Motor neuron (in vitro differentiated cells): ENCODE results near the gene IQCH. TPM values are rescaled to one million over a fixed set of nuclear protein-coding genes. Genes with fewer than 3 reads are reported as not detected.

Source experiments
- ATAC-seq, 8 experiments: fragments of 200-7000 bp; cut with Tn5 transposase; replicated peaks in 6 of 8; 2 replicates each; pipeline ENCODE4 v1.8.0; 2021; ENCODE audit warnings: mild to moderate bottlenecking in 8 of 8, moderate library complexity in 8 of 8
- H3K27ac ChIP-seq, 2 donors: fragments of 250-450 bp; sonication (Bioruptor Pico); 2 replicates each; pipeline ENCODE4 v1.9.0; 2021; ENCODE audit warnings: antibody characterized with exemption in 2 of 2, mild to moderate bottlenecking in 2 of 2, moderate library complexity in 1 of 2
- H3K4me1 ChIP-seq, 2 donors: fragments of 250-450 bp; sonication (Bioruptor Pico); replicated peaks in 1 of 2; 2 replicates each; pipeline ENCODE4 v1.6.1; 2021; ENCODE audit warnings: antibody characterized with exemption in 2 of 2, mild to moderate bottlenecking in 2 of 2, moderate library complexity in 1 of 2
- H3K4me3 ChIP-seq, 5 donors: fragments of 250-450 bp; sonication (Bioruptor Pico); 2 replicates each; pipeline ENCODE4 v1.9.0; 2021; ENCODE audit warnings: antibody characterized with exemption in 5 of 5, mild to moderate bottlenecking in 5 of 5, moderate library complexity in 4 of 5
- WGBS, 10 experiments: fragments of 450-650 bp; shearing (Covaris generic); methylation state at CpG; one replicate each; pipeline ENCODE4 v1.0.0; 2022; 5-methylcytosine and 5-hydroxymethylcytosine counted together
- in situ Hi-C, 9 experiments: fragments of 400-800 bp; cut with MboI; loops; one replicate each; pipeline ENCODE4 v1.15.0; 2021; ENCODE audit warnings: low sequenced_read_pairs in 9 of 9, low pct_unique_long_range_greater_than_20kb in 2 of 9; ENCODE audit not compliant: unreplicated experiment in 9 of 9
- total RNA-seq, 8 experiments: library from RNA; unstranded; fragments of 300-600 nt; gene quantifications; 2 replicates each; pipeline versions ENCODE4 v1.2.3 to v1.2.4, GENCODE V29; 2022

Gene IQCH
- total RNA-seq, 8 experiments from 2014 or later: 3.8 to 11.2 (median 5.3) TPM

DNA sequence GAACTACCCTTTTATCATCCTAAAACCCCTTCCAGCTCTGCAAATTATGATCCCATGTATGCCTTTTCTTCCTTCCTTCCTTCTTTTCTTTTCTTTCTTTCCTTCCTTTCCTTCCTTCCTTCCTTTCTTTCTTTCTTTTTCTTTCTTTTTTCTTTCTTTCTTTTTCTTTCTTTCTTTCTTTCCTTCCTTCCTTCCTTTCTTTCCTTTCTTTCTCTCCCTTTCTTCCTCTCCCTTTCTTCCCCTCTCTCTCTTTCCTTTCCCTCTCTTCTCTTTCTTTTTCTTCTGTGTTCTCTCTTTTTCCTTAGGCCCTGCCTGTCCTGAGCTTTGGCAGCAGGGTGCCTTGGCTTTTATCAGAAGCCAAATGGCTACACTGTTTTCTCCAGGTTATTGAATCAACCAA, 66.8 kb downstream of the IQCH start:
- Histone ChIP-seq H3K27ac (no peak overlapping the region), H3K4me3 (no peak overlapping the region), H3K4me1 (peaks cover 0 to 3% of the 10 kb centered on the region in 2 donors)
- no peak for ATAC-seq
- in situ Hi-C loops: loop anchor here in 1 of 9 experiments (25.0 kb wide), 1 partner anchor 384 kb away; no protein-coding TSS in a partner anchor

DNA sequence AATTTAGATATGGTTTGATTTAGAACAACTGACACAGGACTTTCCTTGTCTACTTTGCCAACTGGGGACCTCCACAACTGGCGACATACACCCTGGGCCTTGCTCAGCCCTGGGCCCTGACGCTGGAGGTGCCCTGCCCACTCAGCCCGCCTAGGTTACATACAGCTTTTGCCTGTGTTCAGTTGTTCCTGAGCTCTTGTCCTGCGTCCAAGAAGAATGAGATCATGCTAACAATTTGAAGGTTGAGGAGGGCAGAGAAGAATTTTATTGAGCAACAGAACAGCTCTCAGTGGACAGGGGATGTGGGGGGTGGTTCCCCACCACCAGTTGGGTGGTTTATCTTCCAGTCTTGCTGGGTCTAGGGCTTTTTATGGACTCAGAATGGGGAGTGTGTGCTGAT, 67.9 kb downstream of the IQCH start:
- in situ Hi-C loops: loop anchor here in 1 of 9 experiments (25.0 kb wide), 1 partner anchor 385 kb away; no protein-coding TSS in a partner anchor
- Histone ChIP-seq H3K4me3 (no peak overlapping the region), H3K4me1 (peaks cover 0 to 3% of the 10 kb centered on the region in 2 donors), H3K27ac (no peak overlapping the region)
- ATAC-seq: no peak
- 14 to 100% (median 71%) methylated on average over 1 to 3 of the region's 4 CpGs; no CpG with 5 or more reads in 1 of the 10 experiments for WGBS, 10 experiments

DNA sequence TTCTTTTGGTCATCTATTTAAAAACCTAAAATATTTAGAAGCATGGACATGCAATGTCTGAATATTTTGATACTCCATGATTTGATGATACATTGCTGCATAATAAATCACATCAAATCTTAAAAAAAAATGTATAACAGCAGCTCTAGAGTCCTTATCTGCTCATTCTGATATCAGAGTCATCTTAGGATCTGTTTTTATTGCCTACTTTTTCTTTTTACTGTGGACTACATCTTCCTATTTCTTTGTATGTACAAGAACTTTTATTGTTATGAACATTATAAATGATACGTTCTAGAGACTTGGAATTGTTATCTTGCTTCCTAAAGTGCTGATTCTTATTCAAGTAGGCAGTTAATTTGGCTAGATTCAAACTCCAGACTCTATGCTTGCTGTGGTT, 72.7 kb downstream of the IQCH start:
- no peak for ATAC-seq
- Histone ChIP-seq H3K4me1 (peaks cover 0 to 3% of the 10 kb centered on the region in 2 donors), H3K4me3 (no peak overlapping the region), H3K27ac (no peak overlapping the region)
- in situ Hi-C loops: no loop called here
- 18 to 100% (median 74%) methylated on average over 1 of the region's 1 CpG for WGBS, 10 experiments

DNA sequence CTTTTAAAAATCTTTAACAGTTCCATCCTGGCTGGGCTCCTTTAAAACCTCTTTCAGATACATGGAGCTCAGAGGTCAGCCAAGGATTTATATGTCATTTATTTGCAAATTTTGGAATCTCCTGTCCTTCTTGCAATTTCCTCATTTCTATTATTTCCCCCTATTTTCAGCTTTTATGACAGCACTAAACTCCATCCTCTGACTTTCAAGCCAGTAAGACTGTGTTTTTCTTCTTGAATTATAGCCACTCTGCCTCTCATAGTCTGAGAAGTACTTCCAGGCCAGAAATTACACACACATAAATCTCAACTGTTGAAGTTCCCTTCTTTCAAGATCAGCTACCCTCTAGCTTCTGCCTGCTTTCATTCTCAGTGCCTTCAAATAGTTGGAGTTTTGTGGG, 73.2 kb downstream of the IQCH start:
- H3K27ac ChIP-seq: no peak overlapping the region
- no peak overlapping the region for H3K4me3 ChIP-seq
- ATAC-seq: peak in 2 of 8 experiments; percentile 29 to 54
- H3K4me1 ChIP-seq: peaks cover 0 to 3% of the 10 kb centered on the region in 2 donors
- in situ Hi-C loops: no loop called here

DNA sequence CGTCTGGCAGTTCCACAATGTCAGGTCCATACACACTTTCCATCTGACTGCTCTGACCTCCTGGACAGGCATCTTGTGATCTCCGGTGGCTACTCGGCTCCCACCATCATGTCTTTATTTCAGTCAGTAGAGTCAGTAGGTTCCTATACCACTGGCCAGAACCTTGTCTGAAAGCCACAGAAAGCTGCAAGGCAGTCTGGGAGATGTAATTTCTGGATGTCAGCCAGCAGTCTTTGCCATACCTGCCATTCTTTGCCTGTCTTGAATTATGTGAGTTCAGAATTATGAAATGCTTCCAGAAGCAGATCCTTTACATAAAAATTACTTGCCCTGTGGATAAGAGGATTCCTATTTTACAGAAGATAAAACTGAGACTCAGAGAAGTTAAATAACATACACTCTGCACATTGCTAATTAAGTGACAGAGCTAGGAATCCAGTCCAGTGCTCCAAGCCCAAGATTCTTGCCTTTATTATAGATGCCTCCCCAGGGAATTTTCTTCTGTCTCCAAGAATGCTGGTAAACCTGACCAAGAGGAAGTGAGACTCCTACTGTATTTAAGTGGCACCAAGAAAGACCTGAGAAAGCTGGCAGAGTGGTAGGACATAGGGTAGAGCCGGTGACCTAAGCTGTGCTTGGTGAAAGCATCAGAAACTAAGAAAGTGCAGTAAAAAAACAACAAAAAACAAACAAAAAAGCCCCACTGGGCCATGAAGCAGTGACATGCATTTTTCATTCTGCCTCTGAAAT, 75.6 kb downstream of the IQCH start:
- Histone ChIP-seq H3K4me3 (no peak overlapping the region), H3K4me1 (peaks cover 0 to under 1% of the 10 kb centered on the region in 2 donors), H3K27ac (no peak overlapping the region)
- in situ Hi-C loops: no loop called here
- WGBS, 10 experiments: 83 to 100% (median 100%) methylated on average over 1 to 3 of the region's 4 CpGs; no CpG with 5 or more reads in 2 of the 10 experiments
- ATAC-seq: no peak

DNA sequence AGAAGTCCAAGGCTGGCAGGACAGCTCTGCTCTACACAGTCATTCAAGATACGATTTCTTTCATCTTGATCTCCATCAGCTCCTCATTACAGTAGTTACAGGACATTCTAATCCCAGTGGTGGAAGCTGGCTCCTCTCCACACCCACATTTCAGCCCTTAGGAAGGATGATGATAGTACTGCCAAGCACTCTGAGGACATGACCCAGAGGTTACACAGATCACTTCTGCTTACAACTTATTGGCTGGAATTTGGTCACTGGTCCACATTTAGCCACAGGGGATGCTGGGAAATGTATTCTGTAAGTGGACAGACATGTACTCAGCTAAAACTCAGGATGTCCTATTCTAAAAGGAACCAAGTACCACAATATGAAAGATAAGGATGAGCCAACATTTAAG, 77.1 kb downstream of the IQCH start:
- Histone ChIP-seq H3K4me3 (no peak overlapping the region), H3K27ac (no peak overlapping the region), H3K4me1 (peaks cover 0 to 2% of the 10 kb centered on the region in 2 donors)
- WGBS, 10 experiments: 0 to 100% (median 65%) methylated on average over 1 of the region's 1 CpG; no CpG with 5 or more reads in 4 of the 10 experiments
- ATAC-seq: peak in 1 of 8 experiments; percentile 28
- in situ Hi-C loops: no loop called here

DNA sequence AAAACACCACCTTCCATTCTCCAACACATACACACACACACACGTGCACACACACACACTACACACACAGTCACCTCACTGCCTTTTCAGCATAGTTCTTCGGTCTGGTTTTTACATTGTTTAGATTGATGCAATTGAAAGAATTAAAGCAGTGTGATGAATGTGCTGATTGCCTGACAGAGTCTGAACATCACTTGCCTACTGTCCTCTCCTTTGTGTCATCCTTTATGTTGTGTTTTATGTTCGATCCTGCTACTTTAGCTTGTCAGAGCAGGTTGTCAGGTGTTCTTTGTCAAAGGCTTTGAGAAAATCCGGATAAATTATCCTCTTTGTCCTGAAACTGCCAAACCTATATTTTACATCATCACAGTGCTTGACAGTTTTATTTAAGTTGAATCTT, 80.4 kb downstream of the IQCH start:
- no peak overlapping the region for H3K4me3 ChIP-seq
- H3K4me1 ChIP-seq: peaks cover 0 to 2% of the 10 kb centered on the region in 2 donors
- ATAC-seq: peak in 1 of 8 experiments; percentile 32
- 31 to 87% (median 80%) methylated on average over 1 to 4 of the region's 4 CpGs; no CpG with 5 or more reads in 1 of the 10 experiments for WGBS, 10 experiments
- in situ Hi-C loops: no loop called here
- no peak overlapping the region for H3K27ac ChIP-seq

DNA sequence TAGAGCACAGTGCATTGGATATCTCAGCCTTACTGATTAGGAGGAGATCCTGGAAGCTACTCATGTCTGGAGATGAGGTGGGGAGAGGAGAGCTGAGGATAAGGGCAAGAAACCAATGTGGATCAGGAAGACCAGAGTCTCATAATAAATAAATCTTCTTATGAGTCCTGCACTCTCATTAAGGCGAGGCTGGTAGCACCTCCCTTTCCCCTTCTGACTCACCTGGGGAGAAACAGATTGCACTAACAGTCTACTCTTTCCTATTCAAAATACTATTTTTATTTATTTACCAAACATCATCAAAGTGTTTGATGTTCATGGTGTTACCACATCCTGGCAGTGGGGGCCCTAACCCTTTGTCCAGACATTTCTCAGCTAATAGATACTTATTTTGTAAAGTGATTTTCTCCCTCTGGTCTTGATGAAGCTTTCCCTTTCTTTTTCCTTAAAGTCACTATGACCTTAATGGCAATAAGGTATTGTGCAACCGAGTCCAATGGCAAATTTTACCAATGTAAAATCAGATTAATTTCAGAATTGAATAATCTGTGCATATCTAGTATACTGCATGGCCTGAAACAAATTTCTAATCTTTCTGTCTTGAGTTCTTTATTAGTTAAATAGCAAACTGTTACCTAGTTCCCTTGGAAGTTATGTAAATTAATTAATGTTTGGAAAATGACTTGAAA, 81.1 kb downstream of the IQCH start:
- no peak for ATAC-seq
- Histone ChIP-seq H3K4me1 (peaks cover 0 to 2% of the 10 kb centered on the region in 2 donors), H3K27ac (no peak overlapping the region), H3K4me3 (no peak overlapping the region)
- in situ Hi-C loops: no loop called here
- WGBS, 10 experiments: 17 to 100% (median 88%) methylated on average over 1 to 2 of the region's 2 CpGs; no CpG with 5 or more reads in 2 of the 10 experiments

DNA sequence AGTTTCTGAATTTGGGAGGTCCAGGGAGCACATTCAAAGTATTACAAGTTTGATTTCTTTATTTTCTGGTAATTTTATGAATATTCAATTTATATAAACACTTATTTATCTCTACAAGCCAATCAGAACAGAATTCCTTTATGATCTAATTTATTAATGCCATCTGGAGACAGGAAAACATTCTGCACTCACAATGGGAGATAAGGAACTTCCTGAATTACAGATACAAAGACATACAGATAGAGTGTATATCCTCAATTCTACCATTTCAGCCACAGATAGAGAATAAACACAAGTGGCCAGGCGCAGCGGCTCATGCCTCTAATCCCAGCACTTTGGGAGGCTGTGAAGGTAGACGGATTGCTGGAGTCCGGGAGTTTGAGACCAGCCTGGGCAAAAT, 86.0 kb downstream of the IQCH start:
- Histone ChIP-seq H3K4me3 (no peak overlapping the region), H3K27ac (no peak overlapping the region), H3K4me1 (no peaks in the 10 kb centered on the region)
- in situ Hi-C loops: no loop called here
- 92 to 100% (median 100%) methylated on average over 1 to 4 of the region's 4 CpGs; no CpG with 5 or more reads in 2 of the 10 experiments for WGBS, 10 experiments
- no peak for ATAC-seq

DNA sequence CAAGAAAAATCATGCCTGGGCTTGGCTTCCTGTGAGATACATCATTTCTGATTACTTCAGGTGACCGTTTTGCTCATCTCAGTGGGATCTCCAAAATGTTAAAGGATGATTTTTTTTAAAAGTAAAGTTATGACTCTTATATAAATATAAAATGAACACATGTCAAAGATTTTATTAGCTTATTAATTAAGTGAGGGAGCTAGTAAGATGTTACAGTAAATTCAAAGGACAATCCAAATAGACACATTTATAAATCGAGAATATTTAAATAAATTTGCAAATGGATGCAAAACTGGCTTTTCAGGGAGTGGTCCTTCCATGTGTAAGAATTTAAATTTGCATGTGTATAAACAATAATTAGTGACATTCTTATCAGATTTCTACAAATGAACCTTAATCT, 87.0 kb downstream of the IQCH start:
- 45 to 100% (median 67%) methylated on average over 2 of the region's 2 CpGs; no CpG with 5 or more reads in 2 of the 10 experiments for WGBS, 10 experiments
- ATAC-seq: no peak
- in situ Hi-C loops: no loop called here

DNA sequence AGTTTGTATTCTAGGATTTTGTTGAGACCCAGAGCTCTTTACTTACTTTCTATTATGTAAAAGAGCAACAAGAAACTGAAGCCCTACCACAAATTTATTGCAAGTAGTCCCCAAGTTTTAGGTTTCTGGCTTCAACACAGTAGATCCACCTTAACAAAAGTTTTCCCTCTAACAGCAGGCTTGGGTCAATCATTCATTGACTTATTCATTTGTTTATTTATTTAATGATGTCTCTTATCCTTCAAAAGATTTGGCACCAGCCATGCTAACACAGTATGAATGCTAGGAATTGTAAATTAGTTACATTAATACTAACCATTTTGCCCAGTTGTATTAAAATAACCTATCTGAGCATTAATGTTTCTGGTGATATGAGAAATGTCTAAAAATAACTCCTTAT, 88.6 kb downstream of the IQCH start:
- in situ Hi-C loops: no loop called here
- Histone ChIP-seq H3K27ac (no peak overlapping the region), H3K4me3 (no peak overlapping the region), H3K4me1 (no peaks in the 10 kb centered on the region)
- no peak for ATAC-seq

More for the DNA sequence above, 87.0 kb downstream of the IQCH start:
- no peak overlapping the region for H3K27ac ChIP-seq
- no peak overlapping the region for H3K4me3 ChIP-seq
- no peaks in the 10 kb centered on the region for H3K4me1 ChIP-seq

DNA sequence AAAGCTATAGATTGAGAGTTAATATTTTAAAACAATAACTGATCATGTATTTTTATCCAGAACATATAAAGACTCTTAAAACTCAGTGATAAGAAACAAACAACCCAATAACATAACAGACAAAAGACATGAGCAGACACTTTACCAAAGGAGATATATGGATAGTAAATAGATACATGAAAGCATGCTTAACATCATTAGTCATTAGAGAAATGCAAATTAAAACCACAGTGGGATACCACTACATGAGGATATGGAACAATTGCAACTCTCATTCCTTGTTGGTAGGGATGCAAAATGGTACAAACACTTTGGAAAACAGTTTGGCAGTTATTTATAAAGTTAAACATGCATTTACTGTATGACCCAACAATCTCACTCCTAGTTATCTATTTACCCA, 95.0 kb downstream of the IQCH start:
- in situ Hi-C loops: no loop called here
- H3K4me3 ChIP-seq: no peak overlapping the region

DNA sequence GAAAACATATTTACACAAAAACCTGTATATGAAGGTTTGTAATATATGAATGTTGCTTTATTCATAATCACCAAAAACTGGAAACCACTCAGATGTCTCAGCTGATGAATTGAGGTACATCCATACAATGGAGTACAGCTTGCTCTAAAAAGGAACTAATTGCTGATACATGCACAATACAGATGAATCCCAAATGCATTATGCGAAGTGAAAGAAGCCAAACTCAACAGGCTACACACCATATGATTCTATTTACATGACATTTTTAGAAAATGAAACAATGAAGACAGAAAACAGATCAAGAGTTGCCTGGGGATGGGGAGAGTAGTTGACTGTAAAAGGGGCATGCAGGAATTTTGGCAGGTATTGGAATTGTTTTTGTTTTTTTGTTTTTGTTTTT, 95.5 kb downstream of the IQCH start:
- H3K27ac ChIP-seq: no peak overlapping the region

More for the DNA sequence above, 95.0 kb downstream of the IQCH start:
- Histone ChIP-seq H3K4me1 (no peaks in the 10 kb centered on the region), H3K27ac (no peak overlapping the region)
- ATAC-seq: peak in 2 of 8 experiments; percentile 77 to 79

More for the DNA sequence above, 95.5 kb downstream of the IQCH start:
- WGBS, 10 experiments: 17 to 90% (median 71%) methylated on average over 1 of the region's 1 CpG; no CpG with 5 or more reads in 3 of the 10 experiments
- no peak overlapping the region for H3K4me3 ChIP-seq
- ATAC-seq: peak in 3 of 8 experiments; percentile 24 to 55 (median 55)
- in situ Hi-C loops: no loop called here
- no peaks in the 10 kb centered on the region for H3K4me1 ChIP-seq
